Psoas muscle (tissue), 8 donors: Measurements from ENCODE around the gene ABL2. TPM values are rescaled to one million over a fixed set of nuclear protein-coding genes. Genes with fewer than 3 reads are reported as not detected.
"Not testable (repeated sequence)": the region's sequence is repeated elsewhere in the genome, so short reads cannot be mapped to it uniquely, and the experiment has no call there.

Experiments
- ATAC-seq, 4 donors: fragments of 200-7000 bp; cut with Tn5 transposase; one replicate each; pipeline ENCODE4 v1.9.1; 2020; ENCODE audit warnings: moderate library complexity in 3 of 4, mild to moderate bottlenecking in 2 of 4
- DNase-seq, 2 donors: peaks; one replicate each; pipeline ENCODE4 v3.0.0-alpha.2; 2020
- H3K27ac ChIP-seq: fragments of 200-600 bp; one replicate; pipeline ENCODE4 v1.8.0; 2022
- H3K27me3 ChIP-seq, 3 donors: fragments of 200-600 bp in 1 of 3; one replicate each; pipeline versions ENCODE4 v1.6.1 to v1.8.0; 2013 to 2022; ENCODE audit warnings: low read length in 2 of 3, mild to moderate bottlenecking in 2 of 3, moderate library complexity in 1 of 3; ENCODE audit not compliant: insufficient read depth in 3 of 3
- H3K36me3 ChIP-seq, 2 donors: fragments of 200-600 bp in 1 of 2; one replicate each; pipeline versions ENCODE4 v1.6.1 to v1.8.0; 2013 to 2022; ENCODE audit warnings: low read depth in 1 of 2, mild to moderate bottlenecking in 1 of 2, moderate library complexity in 1 of 2; ENCODE audit not compliant: insufficient read depth in 1 of 2
- H3K4me1 ChIP-seq: fragments of 200-600 bp; one replicate; pipeline ENCODE4 v1.8.0; 2022
- H3K4me3 ChIP-seq: fragments of 200-600 bp; one replicate; pipeline ENCODE4 v1.8.0; 2022; ENCODE audit warnings: mild to moderate bottlenecking
- H3K9me3 ChIP-seq: fragments of 200-600 bp; one replicate; pipeline ENCODE4 v1.8.0; 2022
- WGBS, 3 donors: extraction: QIAGEN DNeasy Blood & Tissue Kit; methylation state at CpG; one replicate each; pipeline versions ENCODE4 v1.1.6 to v1.1.7; 2013; 5-methylcytosine and 5-hydroxymethylcytosine counted together
- intact Hi-C, 2 donors: fragments of 100-400 bp; cut with DNase I; formaldehyde crosslinking; loops; one replicate each; pipeline versions ENCODE4 v1.11.0 to v1.14.2; 2022
- long read RNA-seq, 2 donors: library from polyadenylated mRNA; unstranded; transcript quantifications; one replicate each; pipeline ENCODE4 v2.0.0, GENCODE V29; 2021
- polyA plus RNA-seq, 3 donors: library from polyadenylated mRNA; stranded (reverse); fragments of 200-250 nt; gene quantifications; one replicate each; pipeline ENCODE4 v1.2.3, GENCODE V29; 2013
- total RNA-seq, 4 donors: library from RNA; stranded (reverse); fragmentation: NEBNext Ultra II Directional in 2 of 4; extraction: Animal tissue kit (Norgen Biotek cat#: 25700) in 2 of 4; gene quantifications; one replicate each; pipeline versions ENCODE4 v1.2.1 to v1.2.4, GENCODE V29; 2021 to 2023
- TF ChIP-seq, protein P1 (sequence below): fragments of 200-600 bp; IDR thresholded peaks from one replicate; pipeline ENCODE4 v1.8.0; 2022; ENCODE audit warnings: antibody characterized with exemption
- donor health status: healthy with polysubstance abuse.
- donor health status: DM: no; HTN: no; CAD: no; lungs with moderate emphysema.
- donor health status: Bipolar disorder and iron deficiency.
- donor health status: healthy.
- donor health status: DM: yes; HTN: yes; CAD: no.
- donor health status: DM: no; HTN: no; CAD: no.
- donor health status: DM: no; HTN: no; CAD: no.
- donor health status: DM: yes; HTN: yes; CAD: no.

Gene ABL2
- total RNA-seq (10 to 100 TPM in 1 of 4 donors, 1 to 10 TPM in 3; 8.6 to 10.2 (median 8.9) TPM), polyA plus RNA-seq (10 to 100 TPM in 1 of 3 donors, 1 to 10 TPM in 2; 1.4 to 11.7 (median 3.3) TPM)
- long read RNA-seq, donor 1, partial matches to known transcripts = 0 of 2 reads
- long read RNA-seq, donor 1, other reads (novel, unspliced or antisense) = 2 of 2 reads
- long read RNA-seq, donor 2, partial matches to known transcripts = 1 of 7 reads
- long read RNA-seq, donor 2, other reads (novel, unspliced or antisense) = 6 of 7 reads

DNA sequence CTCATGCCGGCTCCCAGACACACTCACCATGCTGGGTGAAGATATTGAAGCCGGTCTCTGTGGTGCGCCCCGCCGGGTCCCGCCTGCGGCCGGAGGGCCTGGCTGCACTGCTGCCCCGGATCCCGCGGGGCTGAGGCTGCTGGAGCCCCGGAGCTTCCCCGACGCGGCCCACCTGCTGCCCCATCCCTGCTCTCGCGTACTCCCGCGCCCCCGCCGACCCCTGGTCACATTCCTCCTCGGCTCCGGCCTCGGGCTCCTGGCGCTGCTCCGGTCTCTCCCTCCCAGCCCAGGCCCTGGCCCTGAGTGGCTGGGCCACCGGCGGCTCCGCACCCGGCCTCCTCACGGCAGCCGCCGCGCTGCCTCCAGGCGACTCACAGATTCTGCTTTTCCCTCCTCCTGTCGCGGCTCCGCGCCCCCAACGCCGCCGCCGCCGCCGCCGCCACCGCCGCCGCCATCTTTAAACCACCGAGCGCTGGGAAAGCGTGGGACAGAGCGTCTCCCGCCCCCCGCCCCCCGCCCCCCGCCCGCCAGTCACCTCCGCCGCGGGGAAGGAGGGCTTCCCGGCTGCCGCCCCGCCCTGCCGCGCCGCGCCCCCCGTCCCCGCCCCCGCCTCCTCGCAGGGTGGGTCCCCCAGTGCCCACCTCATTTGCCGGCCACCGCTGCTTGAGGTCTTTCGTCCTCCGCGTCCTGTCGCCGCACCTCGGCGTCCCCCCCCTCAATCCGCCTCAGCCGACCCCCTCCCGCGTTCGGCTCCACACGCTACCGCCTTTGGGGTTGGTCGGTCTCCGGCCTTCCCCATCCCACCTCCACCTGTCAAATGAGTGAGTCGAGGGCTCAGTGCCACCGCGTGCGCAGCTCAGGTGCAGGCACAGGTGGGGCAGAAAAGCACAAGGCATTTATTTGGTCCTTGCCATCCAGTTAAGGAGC, at the start of gene ABL2:
ABL2 (minus strand) TSS at position 464 of the 927 bp plus-strand sequence; CDS start at position 184, 280 bp downstream.
- 0 to 1% (median 1%) methylated on average over 45 to 94 of the region's 94 CpGs for WGBS, 3 donors
- Histone ChIP-seq H3K27ac (peak within 1 kb of the TSS; percentile 80), H3K4me1 (peaks cover 8% of the 10 kb centered on the region), H3K4me3 (peak within 1 kb of the TSS; percentile 98), H3K9me3 (no peaks in the 10 kb centered on the region), H3K27me3 (no peaks in the 10 kb centered on the region), H3K36me3 (peaks cover 0 to 8% of the 10 kb centered on the region in 2 donors)
- DNase-seq (peak; percentile 33 to 64), ATAC-seq (peak; percentile 68 to 84 (median 80))
- TF ChIP-seq, protein P1, sequence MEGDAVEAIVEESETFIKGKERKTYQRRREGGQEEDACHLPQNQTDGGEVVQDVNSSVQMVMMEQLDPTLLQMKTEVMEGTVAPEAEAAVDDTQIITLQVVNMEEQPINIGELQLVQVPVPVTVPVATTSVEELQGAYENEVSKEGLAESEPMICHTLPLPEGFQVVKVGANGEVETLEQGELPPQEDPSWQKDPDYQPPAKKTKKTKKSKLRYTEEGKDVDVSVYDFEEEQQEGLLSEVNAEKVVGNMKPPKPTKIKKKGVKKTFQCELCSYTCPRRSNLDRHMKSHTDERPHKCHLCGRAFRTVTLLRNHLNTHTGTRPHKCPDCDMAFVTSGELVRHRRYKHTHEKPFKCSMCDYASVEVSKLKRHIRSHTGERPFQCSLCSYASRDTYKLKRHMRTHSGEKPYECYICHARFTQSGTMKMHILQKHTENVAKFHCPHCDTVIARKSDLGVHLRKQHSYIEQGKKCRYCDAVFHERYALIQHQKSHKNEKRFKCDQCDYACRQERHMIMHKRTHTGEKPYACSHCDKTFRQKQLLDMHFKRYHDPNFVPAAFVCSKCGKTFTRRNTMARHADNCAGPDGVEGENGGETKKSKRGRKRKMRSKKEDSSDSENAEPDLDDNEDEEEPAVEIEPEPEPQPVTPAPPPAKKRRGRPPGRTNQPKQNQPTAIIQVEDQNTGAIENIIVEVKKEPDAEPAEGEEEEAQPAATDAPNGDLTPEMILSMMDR = no peak
- intact Hi-C loops = no loop called here

DNA sequence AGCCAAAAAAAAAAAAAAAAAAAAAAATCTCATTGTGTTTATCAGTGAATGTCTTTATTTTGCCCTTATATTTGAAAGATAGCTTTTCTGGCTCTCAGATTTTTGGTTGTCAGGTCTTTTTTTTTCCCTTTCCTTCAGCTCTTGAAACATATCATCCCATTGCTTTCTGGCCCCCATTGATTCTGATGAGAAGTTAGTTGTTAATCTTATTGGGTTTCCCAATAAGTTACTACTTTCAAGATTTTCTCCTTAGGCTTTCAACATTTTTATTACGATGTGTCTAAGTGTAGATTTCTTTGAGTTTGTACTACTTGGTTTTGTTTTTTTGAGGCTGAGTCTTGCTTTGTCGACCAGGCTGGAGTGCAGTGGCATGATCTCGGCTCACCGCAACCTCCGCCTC, 49.4 kb upstream of the ABL2 start:
- H3K9me3 ChIP-seq = no peaks in the 10 kb centered on the region
- WGBS, 3 donors = 95 to 96% (median 95%) methylated on average over 5 of the region's 5 CpGs
- H3K36me3 ChIP-seq = no peaks in the 10 kb centered on the region
- no peak overlapping the region for H3K27ac ChIP-seq
- no peak overlapping the region for H3K4me3 ChIP-seq
- DNase-seq = no peak
- intact Hi-C loops = no loop called here
- TF ChIP-seq, protein P1 = no peak
- no peak for ATAC-seq
- no peaks in the 10 kb centered on the region for H3K4me1 ChIP-seq
- no peaks in the 10 kb centered on the region for H3K27me3 ChIP-seq

DNA sequence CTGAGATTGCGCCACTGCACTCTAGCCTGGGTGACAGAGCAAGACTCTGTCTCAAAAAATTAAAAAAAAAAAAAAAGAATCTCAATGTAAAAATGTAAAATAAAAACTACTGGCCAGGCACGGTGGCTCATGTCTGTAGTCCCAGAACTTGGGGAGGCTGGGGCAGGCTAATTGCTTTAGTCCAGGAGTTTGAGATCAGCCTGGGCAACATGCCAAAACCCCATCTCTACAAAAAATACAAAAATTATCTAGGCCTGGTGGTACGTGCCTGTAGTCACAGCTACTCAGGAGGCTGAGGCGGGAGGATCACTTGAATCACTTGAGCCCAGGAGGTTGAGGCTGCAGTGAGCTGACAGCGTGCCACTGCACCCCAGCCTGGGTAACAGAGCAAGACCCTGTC, 44.9 kb upstream of the ABL2 start:
- ATAC-seq, H3K36me3 ChIP-seq, H3K4me1 ChIP-seq, H3K4me3 ChIP-seq, H3K9me3 ChIP-seq, intact Hi-C loops, H3K27me3 ChIP-seq, H3K27ac ChIP-seq, DNase-seq: not testable (repeated sequence)
- WGBS, 3 donors = 81 to 82% (median 82%) methylated on average over 5 of the region's 5 CpGs

DNA sequence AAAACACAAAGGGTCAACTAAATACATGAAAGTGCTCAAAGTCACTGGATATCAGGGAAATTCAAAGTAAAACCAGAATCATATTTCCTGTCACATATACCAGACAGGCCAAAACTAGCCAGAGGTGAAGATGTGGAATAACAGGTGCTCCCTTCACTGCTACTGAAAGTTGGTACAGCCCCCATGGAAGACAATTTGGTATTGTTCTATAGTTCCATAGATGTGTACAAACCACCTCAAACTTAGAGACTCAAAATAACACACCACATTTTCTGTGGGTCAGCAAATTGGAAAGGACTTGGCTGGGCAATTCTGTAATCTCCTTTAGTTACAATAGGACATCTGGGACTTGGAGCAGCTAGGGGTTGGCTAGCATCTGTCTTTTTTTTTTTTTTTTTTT, 39.6 kb upstream of the ABL2 start:
- TF ChIP-seq, protein P1 = no peak

DNA sequence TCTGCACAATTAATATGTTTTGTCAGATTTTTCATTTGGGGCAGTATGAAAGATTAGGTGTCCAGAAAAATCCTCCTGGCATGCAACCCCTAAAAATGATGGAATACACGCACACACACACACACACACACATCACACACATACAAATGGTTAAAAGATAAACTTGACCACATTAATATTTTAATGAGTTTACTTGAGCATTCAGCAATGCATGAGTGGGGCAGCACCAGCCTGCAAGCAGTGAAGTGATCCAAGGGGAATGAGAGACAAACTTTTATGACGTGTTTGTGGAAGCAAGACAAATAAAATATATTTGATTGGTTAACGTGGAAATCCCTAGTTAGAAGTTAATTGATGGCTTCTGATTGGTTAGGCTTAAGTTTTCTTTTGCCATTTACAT, 35.0 kb upstream of the ABL2 start:
- TF ChIP-seq, protein P1 = no peak
- Histone ChIP-seq H3K4me1 (no peaks in the 10 kb centered on the region), H3K4me3 (no peak overlapping the region), H3K27me3 (no peaks in the 10 kb centered on the region), H3K9me3 (no peaks in the 10 kb centered on the region), H3K27ac (no peak overlapping the region), H3K36me3 (no peaks in the 10 kb centered on the region)
- DNase-seq (no peak), ATAC-seq (no peak)
- 63 to 70% (median 69%) methylated on average over 3 of the region's 3 CpGs for WGBS, 3 donors
- intact Hi-C loops = no loop called here

More for the DNA sequence above, 39.6 kb upstream of the ABL2 start:
- H3K27ac ChIP-seq = no peak overlapping the region
- no peaks in the 10 kb centered on the region for H3K36me3 ChIP-seq
- DNase-seq = no peak
- H3K27me3 ChIP-seq = no peaks in the 10 kb centered on the region
- H3K4me3 ChIP-seq = no peak overlapping the region
- intact Hi-C loops = no loop called here
- no peak for ATAC-seq
- no peaks in the 10 kb centered on the region for H3K4me1 ChIP-seq
- H3K9me3 ChIP-seq = no peaks in the 10 kb centered on the region
